GM18520 (cell line): Measurements from ENCODE around the gene SDC3.

Experiments
- ATAC-seq: cut with Tn5 transposase; IDR thresholded peaks from one replicate; pipeline ENCODE4 v1.9.1; 2021; ENCODE audit not compliant: unreplicated experiment

Gene SDC3

GRCh38 chr1:30823969-30824735 lies 84.4 kb downstream of the SDC3 start:
- ATAC-seq, result peak; percentile 74

GRCh38 chr1:30823627-30823968 lies 85.0 kb downstream of the SDC3 start:
- ATAC-seq, result no peak

GRCh38 chr1:30822966-30823581 lies 85.5 kb downstream of the SDC3 start:
- no peak for ATAC-seq

- no peak for ATAC-seq
These were observed 86.6 kb downstream of the SDC3 start for GRCh38 chr1:30822006-30822405.

- no peak for ATAC-seq
These were observed 88.3 kb downstream of the SDC3 start for GRCh38 chr1:30820299-30820698.
